C4-2B (cell line): ENCODE results near the gene POLR2E.

Experiments
- ZFX ChIP-seq: fragments of 450-650 bp; IDR thresholded peaks from 2 replicates; pipeline ENCODE4 v1.6.1; 2017
- TF ChIP-seq, protein P1 (sequence below): fragments of 450-650 bp; conservative IDR thresholded peaks from 2 replicates; pipeline ENCODE4 v1.5.1; 2017; ENCODE audit warnings: mild to moderate bottlenecking

DNA sequence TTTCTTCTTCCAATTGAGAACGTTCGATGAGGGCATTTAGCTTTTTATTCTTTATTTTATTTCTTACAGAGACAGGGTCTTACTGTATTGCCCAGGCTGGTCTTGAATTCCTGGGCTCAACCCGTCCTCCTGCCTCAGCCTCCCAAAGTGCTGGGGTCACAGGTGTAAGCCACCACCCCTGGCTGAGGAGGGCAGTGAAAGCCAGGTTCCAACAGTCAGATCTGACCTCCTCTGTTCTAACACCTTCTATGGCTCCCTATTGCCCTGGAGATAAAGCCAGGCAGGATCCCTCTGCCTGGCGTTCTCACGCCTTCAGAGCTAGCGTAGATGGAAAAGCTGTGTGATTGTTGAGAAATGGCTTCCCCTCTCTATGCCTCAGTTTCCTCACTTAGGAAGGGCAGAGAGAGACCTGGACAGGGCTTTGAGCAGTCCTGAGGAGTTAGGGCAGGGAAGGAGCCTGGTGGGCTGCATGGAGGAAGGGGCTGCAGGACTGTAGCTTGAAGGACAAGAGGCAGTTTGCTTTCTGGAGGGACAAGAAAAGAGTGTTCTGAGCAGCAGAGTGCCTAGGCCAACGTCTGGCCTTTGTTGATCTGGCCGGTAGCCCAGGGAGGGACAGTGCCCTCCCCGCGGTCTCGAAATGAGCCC, 22.7 kb downstream of the POLR2E start:
- TF ChIP-seq, protein P1, sequence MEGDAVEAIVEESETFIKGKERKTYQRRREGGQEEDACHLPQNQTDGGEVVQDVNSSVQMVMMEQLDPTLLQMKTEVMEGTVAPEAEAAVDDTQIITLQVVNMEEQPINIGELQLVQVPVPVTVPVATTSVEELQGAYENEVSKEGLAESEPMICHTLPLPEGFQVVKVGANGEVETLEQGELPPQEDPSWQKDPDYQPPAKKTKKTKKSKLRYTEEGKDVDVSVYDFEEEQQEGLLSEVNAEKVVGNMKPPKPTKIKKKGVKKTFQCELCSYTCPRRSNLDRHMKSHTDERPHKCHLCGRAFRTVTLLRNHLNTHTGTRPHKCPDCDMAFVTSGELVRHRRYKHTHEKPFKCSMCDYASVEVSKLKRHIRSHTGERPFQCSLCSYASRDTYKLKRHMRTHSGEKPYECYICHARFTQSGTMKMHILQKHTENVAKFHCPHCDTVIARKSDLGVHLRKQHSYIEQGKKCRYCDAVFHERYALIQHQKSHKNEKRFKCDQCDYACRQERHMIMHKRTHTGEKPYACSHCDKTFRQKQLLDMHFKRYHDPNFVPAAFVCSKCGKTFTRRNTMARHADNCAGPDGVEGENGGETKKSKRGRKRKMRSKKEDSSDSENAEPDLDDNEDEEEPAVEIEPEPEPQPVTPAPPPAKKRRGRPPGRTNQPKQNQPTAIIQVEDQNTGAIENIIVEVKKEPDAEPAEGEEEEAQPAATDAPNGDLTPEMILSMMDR, result no peak
- no peak for TF ChIP-seq ZFX
